ENCODE results near the gene RAP1GAP2.

DNA sequence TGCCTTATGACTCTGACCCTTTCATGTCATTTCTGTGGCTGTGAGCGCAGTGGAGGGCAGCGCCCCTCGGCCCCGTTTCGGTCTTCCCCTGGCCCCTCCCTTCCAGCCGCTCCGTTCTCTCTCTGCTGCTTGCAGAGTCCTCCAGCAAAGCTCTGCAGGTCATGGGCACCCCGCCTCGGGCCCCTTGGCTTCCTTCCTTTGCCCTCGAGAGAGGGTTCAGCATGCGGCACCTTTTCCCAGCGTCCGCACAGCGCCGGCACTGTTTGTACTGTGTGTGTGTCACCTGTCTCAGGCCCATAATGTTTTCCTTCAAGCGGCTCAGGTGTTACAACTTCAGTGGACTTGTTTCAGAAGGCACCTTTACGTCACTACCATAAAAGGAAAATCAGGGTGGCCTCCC lies 98.5 kb downstream of the RAP1GAP2 start:
- TF ChIP-seq, protein P1, sequence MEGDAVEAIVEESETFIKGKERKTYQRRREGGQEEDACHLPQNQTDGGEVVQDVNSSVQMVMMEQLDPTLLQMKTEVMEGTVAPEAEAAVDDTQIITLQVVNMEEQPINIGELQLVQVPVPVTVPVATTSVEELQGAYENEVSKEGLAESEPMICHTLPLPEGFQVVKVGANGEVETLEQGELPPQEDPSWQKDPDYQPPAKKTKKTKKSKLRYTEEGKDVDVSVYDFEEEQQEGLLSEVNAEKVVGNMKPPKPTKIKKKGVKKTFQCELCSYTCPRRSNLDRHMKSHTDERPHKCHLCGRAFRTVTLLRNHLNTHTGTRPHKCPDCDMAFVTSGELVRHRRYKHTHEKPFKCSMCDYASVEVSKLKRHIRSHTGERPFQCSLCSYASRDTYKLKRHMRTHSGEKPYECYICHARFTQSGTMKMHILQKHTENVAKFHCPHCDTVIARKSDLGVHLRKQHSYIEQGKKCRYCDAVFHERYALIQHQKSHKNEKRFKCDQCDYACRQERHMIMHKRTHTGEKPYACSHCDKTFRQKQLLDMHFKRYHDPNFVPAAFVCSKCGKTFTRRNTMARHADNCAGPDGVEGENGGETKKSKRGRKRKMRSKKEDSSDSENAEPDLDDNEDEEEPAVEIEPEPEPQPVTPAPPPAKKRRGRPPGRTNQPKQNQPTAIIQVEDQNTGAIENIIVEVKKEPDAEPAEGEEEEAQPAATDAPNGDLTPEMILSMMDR (IDR thresholded peaks at IDR 0.05): no peak
- no peak for TF ChIP-seq POLR2A (IDR thresholded peaks at IDR 0.05)
